Panc1 (cell line): ENCODE measurements around the gene RHOA. TPM values are rescaled to one million over a fixed set of nuclear protein-coding genes. Genes with fewer than 3 reads are reported as not detected.
A peak's percentile ranks its signal among the peaks of the same experiment; 100 is the strongest.

Experiments
- ATAC-seq: fragments of 200-7000 bp; cut with Tn5 transposase; 2 replicates; pipeline ENCODE4 v1.9.1; 2020; ENCODE audit warnings: mild to moderate bottlenecking, moderate library complexity
- BruUV-seq: library from RNA; stranded (reverse); fragments of 400-500 nt; replicated peaks from 2 replicates; lab custom pipeline; 2021; lab: Mats Ljungman, UMichigan
- CTCF ChIA-PET: fragments of 300-600 bp; sonication (Branson Sonifier 250); formaldehyde crosslinking; loops from one replicate; lab custom pipeline; 2022; ENCODE audit warnings: antibody characterized with exemption; lab: Charles Lee
- POLR2A ChIA-PET: fragments of 300-600 bp; sonication (Branson Sonifier 250); formaldehyde crosslinking; loops from one replicate; lab custom pipeline; 2022; ENCODE audit warnings: antibody characterized with exemption; lab: Charles Lee
- DNase-seq: peaks from one replicate; pipeline ENCODE4 v3.0.0-alpha.2; 2010; ENCODE audit warnings: low read depth, low spot score
- H3K27ac ChIP-seq: 2 replicates; pipeline ENCODE4 v1.5.1; 2011; ENCODE audit warnings: mild to moderate bottlenecking, low read length, inconsistent platforms
- H3K27me3 ChIP-seq: fragments of 200-500 bp; sonication (Bioruptor generic); 2 replicates; pipeline ENCODE4 v1.6.0; 2014; ENCODE audit warnings: low read length, inconsistent platforms; ENCODE audit not compliant: control insufficient read depth, insufficient read depth
- H3K36me3 ChIP-seq: fragments of 200-500 bp; sonication (Bioruptor generic); 2 replicates; pipeline ENCODE4 v1.5.1; 2014; ENCODE audit warnings: inconsistent platforms, mild to moderate bottlenecking, low read length, moderate library complexity; ENCODE audit not compliant: control insufficient read depth, insufficient read depth
- H3K4me1 ChIP-seq: 2 replicates; pipeline ENCODE4 v1.5.1; 2011; ENCODE audit warnings: inconsistent platforms, mild to moderate bottlenecking, low read length, moderate library complexity; ENCODE audit not compliant: control insufficient read depth, insufficient read depth
- H3K4me3 ChIP-seq, 2 experiments: 2 replicates each; pipeline ENCODE4 v1.5.1; 2011 to 2012; ENCODE audit warnings: low read depth in 2 of 2, low read length in 2 of 2, mild to moderate bottlenecking in 2 of 2, inconsistent platforms in 1 of 2, moderate library complexity in 1 of 2
- H3K9me3 ChIP-seq: fragments of 200-500 bp; sonication (Bioruptor generic); 2 replicates; pipeline ENCODE4 v1.5.1; 2014; ENCODE audit warnings: low read depth, mild to moderate bottlenecking, inconsistent platforms, low read length, moderate library complexity; ENCODE audit not compliant: control insufficient read depth, insufficient read depth
- CTCF ChIP-seq: fragments of 450-650 bp; IDR thresholded peaks from 2 replicates; pipeline ENCODE4 v1.5.1; 2017; ENCODE audit warnings: mild to moderate bottlenecking
- POLR2AphosphoS5 ChIP-seq: IDR thresholded peaks from 2 replicates; pipeline ENCODE4 v1.6.1; 2012; ENCODE audit warnings: mild to moderate bottlenecking, low read depth, low read length, moderate library complexity
- REST ChIP-seq, 2 experiments: IDR thresholded peaks; 2 replicates each; pipeline ENCODE4 v1.6.1; 2011 to 2012; ENCODE audit warnings: low read depth in 2 of 2, control low read depth in 1 of 2, low read length in 1 of 2, mild to moderate bottlenecking in 1 of 2, moderate library complexity in 1 of 2; ENCODE audit not compliant: insufficient read depth in 1 of 2
- SIN3A ChIP-seq: IDR thresholded peaks from 2 replicates; pipeline ENCODE4 v1.6.1; 2012; ENCODE audit warnings: low read depth, mild to moderate bottlenecking, low read length, moderate library complexity, borderline replicate concordance; ENCODE audit not compliant: insufficient read depth
- TCF7L2 ChIP-seq: IDR thresholded peaks from 2 replicates; pipeline ENCODE4 v1.6.1; 2011; ENCODE audit warnings: mild to moderate bottlenecking, low read depth, low read length, inconsistent platforms
- in situ Hi-C: cut with HindIII; loops from 2 replicates; pipeline ENCODE4 v1.10.0; 2016; ENCODE audit warnings: low sequenced_read_pairs, low pct_unique_long_range_greater_than_20kb
- intact Hi-C: fragments of 100-400 bp; cut with micrococcal nuclease; formaldehyde crosslinking; loops from one replicate; pipeline ENCODE4 v1.10.0; 2022; ENCODE audit not compliant: unreplicated experiment
- total RNA-seq: library from RNA; stranded (reverse); gene quantifications from one replicate; pipeline ENCODE4 v1.2.1, GENCODE V29; 2021; ENCODE audit not compliant: unreplicated experiment

Gene RHOA
- total RNA-seq, 1 experiment from 2014 or later: 296 TPM

- Histone ChIP-seq H3K4me1 (peaks cover 3% of the 10 kb centered on the region; the same call in 1 of the 2 replicates), H3K9me3 (no peaks in the 10 kb centered on the region), H3K4me3 (no peak overlapping the region), H3K27me3 (no peaks in the 10 kb centered on the region), H3K36me3 (peaks cover 3% of the 10 kb centered on the region; the same call in 1 of the 2 replicates), H3K27ac (no peak overlapping the region)
- no TSS peak for BruUV-seq
- ChIA-PET POLR2A (no interaction called here), CTCF (no interaction called here)
- intact Hi-C loops: no loop called here
- ATAC-seq: no peak
- in situ Hi-C loops: no loop called here
- no peak for DNase-seq
- TF ChIP-seq POLR2AphosphoS5 (no peak), CTCF (no peak), SIN3A (no peak), TCF7L2 (no peak), REST (IDR thresholded peaks at IDR 0.05; ENCODE audit: insufficient read depth in 1 of 2, low read depth in 2 of 2, low read length in 1 of 2) (no peak)
These were observed 69.8 kb downstream of the RHOA start for GRCh38 chr3:49341996-49342395.

DNA sequence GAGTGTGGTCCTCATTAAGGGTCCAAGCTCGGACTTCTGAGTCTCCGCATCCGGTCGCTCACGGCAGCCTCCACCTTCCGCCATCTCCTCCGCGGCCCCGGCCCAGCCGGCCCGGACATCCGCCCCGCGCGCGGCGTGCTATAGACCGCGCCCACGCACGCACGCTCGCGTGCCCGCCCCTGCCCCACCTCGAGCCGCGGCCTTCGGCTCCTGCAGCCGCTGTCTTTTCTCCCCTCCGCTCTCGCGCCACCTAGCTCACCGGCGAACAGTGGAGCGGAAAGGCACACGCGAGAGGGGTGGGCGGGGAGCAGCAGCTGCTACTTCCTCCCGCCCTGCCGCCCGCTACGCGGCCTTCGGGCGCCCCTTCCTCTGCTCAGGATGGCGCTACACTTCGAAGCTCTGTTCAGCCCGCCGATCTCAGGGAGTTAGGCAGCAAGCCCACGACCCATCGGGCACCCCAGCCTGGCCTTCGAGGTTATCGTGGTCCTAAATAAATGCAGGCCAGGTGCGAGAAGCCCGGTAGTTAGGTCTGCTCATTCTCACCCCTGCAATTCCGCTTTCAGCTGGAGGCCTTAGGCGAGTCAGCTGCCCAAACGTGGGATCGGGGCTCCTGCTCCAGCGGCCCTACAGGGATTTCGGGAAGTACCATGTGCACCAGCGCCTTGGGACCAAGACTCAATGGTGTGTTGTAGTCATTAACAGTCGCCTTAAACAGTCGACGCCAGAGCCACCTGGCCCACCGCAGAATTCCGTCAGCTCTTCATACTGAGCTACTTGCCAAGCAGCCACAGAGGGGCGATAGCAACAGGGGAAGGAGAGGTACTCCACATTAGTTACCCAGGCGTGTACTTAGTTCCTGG lies 71.6 kb downstream of the RHOA start, which contains the start of gene USP4:
Gene USP4, minus strand, starts transcription at position 113 of the 860 bp plus-strand sequence. Its CDS starts 29 bp downstream, at position 84.
- ChIA-PET CTCF (interaction anchor here (1.2 kb wide), 1 partner anchor 109 kb away, joined by 4 read pairs; no protein-coding TSS in a partner anchor), POLR2A (interaction anchor here (0.6 to 0.7 kb wide), 3 partner anchors 34 to 180 kb away, joined by 4 to 16 read pairs (median 6); no protein-coding TSS in a partner anchor)
- no TSS peak for BruUV-seq
- in situ Hi-C loops: no loop called here
- DNase-seq (peak; percentile 47), ATAC-seq (peak; percentile 97)
- Histone ChIP-seq H3K4me1 (peaks cover 3% of the 10 kb centered on the region; the same call in 1 of the 2 replicates), H3K27ac (peak within 1 kb of the TSS; percentile 91), H3K27me3 (no peaks in the 10 kb centered on the region), H3K36me3 (peaks cover 7% of the 10 kb centered on the region), H3K4me3 (peak within 1 kb of the TSS; percentile 72 to 83), H3K9me3 (no peaks in the 10 kb centered on the region)
- intact Hi-C loops: no loop called here
- peak; percentile 49; the same call in 1 of the 2 replicates for TF ChIP-seq CTCF
- peak; percentile 62; the same call in 1 of the 2 replicates for TF ChIP-seq POLR2AphosphoS5
- 0 out of 2 replicates have a peak, but pooled peaks have one; percentile 70 for TF ChIP-seq SIN3A
- no peak for TF ChIP-seq REST (IDR thresholded peaks at IDR 0.05; ENCODE audit: insufficient read depth in 1 of 2, low read depth in 2 of 2, low read length in 1 of 2)
